ENCODE results near the gene CEP120. TPM values are rescaled to one million over a fixed set of nuclear protein-coding genes. Genes with fewer than 3 reads are reported as not detected.

Gene CEP120
- total RNA-seq, 1 donor = 24.2 TPM

Other genes with a start within 250 kb of the CEP120 start
- 79.3 and 91.2 TPM in 2 replicates for gene CSNK1G3, start 88.8 kb upstream of the CEP120 start, total RNA-seq

Data from osteoblast (primary cell).